GM21528 (cell line): ENCODE results near the gene DNMBP.
"Not testable (repeated sequence)": the region's sequence is repeated elsewhere in the genome, so short reads cannot be mapped to it uniquely, and the experiment has no call there.

Experiments used
- ATAC-seq: cut with Tn5 transposase; IDR thresholded peaks from one replicate; pipeline ENCODE4 v1.9.1; 2021; ENCODE audit warnings: mild to moderate bottlenecking, moderate library complexity; ENCODE audit not compliant: unreplicated experiment, low FRiP score

The DNMBP gene

GRCh38 chr10:100019787-100020141, 10.0 kb upstream of the DNMBP start:
- ATAC-seq: no peak

GRCh38 chr10:100014071-100014762, 4.5 kb upstream of the DNMBP start:
- ATAC-seq: peak; percentile 59

- ATAC-seq: no peak
Observed at GRCh38 chr10:100013621-100014020, 3.9 kb upstream of the DNMBP start.

GRCh38 chr10:100011906-100012305, 2.2 kb upstream of the DNMBP start:
- not testable (repeated sequence) for ATAC-seq

- ATAC-seq: peak; percentile 46
Observed at GRCh38 chr10:100009283-100009792, 409 bp downstream of the DNMBP start.

GRCh38 chr10:100008708-100009282, 952 bp downstream of the DNMBP start:
- ATAC-seq: no peak

GRCh38 chr10:100008142-100008522, 1.6 kb downstream of the DNMBP start:
- ATAC-seq: no peak

GRCh38 chr10:100007231-100008141, 2.3 kb downstream of the DNMBP start:
- no peak for ATAC-seq

- ATAC-seq: no peak
Observed at GRCh38 chr10:100006243-100006886, 3.4 kb downstream of the DNMBP start.

GRCh38 chr10:100004805-100005510, 4.8 kb downstream of the DNMBP start:
- ATAC-seq: no peak

- no peak for ATAC-seq
Observed at GRCh38 chr10:100000109-100000644, 9.6 kb downstream of the DNMBP start.

- ATAC-seq: no peak
Observed at GRCh38 chr10:99999319-100000108, 10.2 kb downstream of the DNMBP start.

- no peak for ATAC-seq
Observed at GRCh38 chr10:99998889-99999288, 10.9 kb downstream of the DNMBP start.

GRCh38 chr10:99996671-99997648, 12.8 kb downstream of the DNMBP start:
- ATAC-seq: no peak

- no peak for ATAC-seq
Observed at GRCh38 chr10:99995713-99996112, 14.0 kb downstream of the DNMBP start.

GRCh38 chr10:99995269-99995668, 14.5 kb downstream of the DNMBP start:
- no peak for ATAC-seq

- ATAC-seq: no peak
Observed at GRCh38 chr10:99994801-99995200, 14.9 kb downstream of the DNMBP start.
